Astrocyte (in vitro differentiated cells and primary cell): ENCODE data around the gene MAN1B1. TPM values are rescaled to one million over a fixed set of nuclear protein-coding genes. Genes with fewer than 3 reads are reported as not detected.

Experiments used
- DNase-seq: peaks from one replicate; pipeline ENCODE4 v3.0.0-alpha.2; 2010; ENCODE audit warnings: low read depth
- FAIRE-seq: peaks from 2 replicates; lab custom pipeline; 2011; peaks lifted over from hg19 to GRCh38; lab: Jason Lieb, UNC
- H2AFZ ChIP-seq: 2 replicates; pipeline ENCODE4 v1.6.0; 2012; ENCODE audit warnings: low read depth, low read length, inconsistent platforms
- H3K27ac ChIP-seq: 2 replicates; pipeline ENCODE4 v1.5.1; 2011; ENCODE audit warnings: low read depth, low read length, inconsistent platforms
- H3K27me3 ChIP-seq: 2 replicates; pipeline ENCODE4 v1.6.0; 2011; ENCODE audit warnings: low read length, inconsistent platforms; ENCODE audit not compliant: insufficient read depth
- H3K36me3 ChIP-seq: 2 replicates; pipeline ENCODE4 v1.5.1; 2011; ENCODE audit warnings: low read length, inconsistent platforms; ENCODE audit not compliant: insufficient read depth
- H3K4me1 ChIP-seq: 2 replicates; pipeline ENCODE4 v1.5.1; 2011; ENCODE audit warnings: low read length, inconsistent platforms; ENCODE audit not compliant: insufficient read depth
- H3K4me2 ChIP-seq: 2 replicates; pipeline ENCODE4 v1.6.0; 2012; ENCODE audit warnings: low read length, inconsistent platforms
- H3K4me3 ChIP-seq: 2 replicates; pipeline ENCODE4 v1.5.1; 2011; ENCODE audit warnings: low read depth, mild to moderate bottlenecking, low read length, inconsistent platforms; ENCODE audit not compliant: insufficient read depth
- H3K79me2 ChIP-seq: 2 replicates; pipeline ENCODE4 v1.6.0; 2012; ENCODE audit warnings: mild to moderate bottlenecking, low read length, inconsistent platforms; ENCODE audit not compliant: insufficient read depth
- H3K9ac ChIP-seq: 2 replicates; pipeline ENCODE4 v1.6.0; 2012; ENCODE audit warnings: mild to moderate bottlenecking, low read length, inconsistent platforms
- H3K9me3 ChIP-seq: 2 replicates; pipeline ENCODE4 v1.5.1; 2012; ENCODE audit warnings: low read depth, mild to moderate bottlenecking, low read length, inconsistent platforms; ENCODE audit not compliant: insufficient read depth
- H4K20me1 ChIP-seq: 2 replicates; pipeline ENCODE4 v1.6.0; 2012; ENCODE audit warnings: low read length, inconsistent platforms; ENCODE audit not compliant: insufficient read depth
- H3K27ac Mint-ChIP-seq: one replicate; pipeline ENCODE4 v1.8.0; 2021; ENCODE audit warnings: mild to moderate bottlenecking, mixed read lengths; ENCODE audit not compliant: unreplicated experiment
- H3K27me3 Mint-ChIP-seq: one replicate; pipeline ENCODE4 v1.8.0; 2021; ENCODE audit warnings: low read depth, mixed read lengths; ENCODE audit not compliant: unreplicated experiment
- H3K36me3 Mint-ChIP-seq: one replicate; pipeline ENCODE4 v1.8.0; 2021; ENCODE audit warnings: low read depth, mixed read lengths; ENCODE audit not compliant: unreplicated experiment
- H3K4me1 Mint-ChIP-seq: one replicate; pipeline ENCODE4 v1.8.0; 2021; ENCODE audit warnings: low read depth, mixed read lengths; ENCODE audit not compliant: unreplicated experiment
- H3K4me3 Mint-ChIP-seq: one replicate; pipeline ENCODE4 v1.8.0; 2021; ENCODE audit warnings: mild to moderate bottlenecking, moderate library complexity, mixed read lengths; ENCODE audit not compliant: unreplicated experiment
- H3K9me3 Mint-ChIP-seq: one replicate; pipeline ENCODE4 v1.8.0; 2021; ENCODE audit warnings: mild to moderate bottlenecking, mixed read lengths; ENCODE audit not compliant: unreplicated experiment
- EZH2 ChIP-seq: IDR thresholded peaks from 2 replicates; pipeline ENCODE4 v1.6.1; 2012; ENCODE audit warnings: mild to moderate bottlenecking, low read length, inconsistent platforms; ENCODE audit not compliant: insufficient read depth
- total RNA-seq: library from RNA; stranded (reverse); gene quantifications from 2 replicates; pipeline ENCODE4 v1.2.1, GENCODE V29; 2021
- TF ChIP-seq, protein P1 (sequence below): IDR thresholded peaks from 2 replicates; pipeline ENCODE4 v1.5.1; 2011; ENCODE audit warnings: low read depth, mild to moderate bottlenecking, inconsistent platforms, low read length, moderate library complexity; ENCODE audit not compliant: insufficient read depth

Gene MAN1B1
- total RNA-seq, 1 donor from 2014 or later: 69.2 TPM

DNA sequence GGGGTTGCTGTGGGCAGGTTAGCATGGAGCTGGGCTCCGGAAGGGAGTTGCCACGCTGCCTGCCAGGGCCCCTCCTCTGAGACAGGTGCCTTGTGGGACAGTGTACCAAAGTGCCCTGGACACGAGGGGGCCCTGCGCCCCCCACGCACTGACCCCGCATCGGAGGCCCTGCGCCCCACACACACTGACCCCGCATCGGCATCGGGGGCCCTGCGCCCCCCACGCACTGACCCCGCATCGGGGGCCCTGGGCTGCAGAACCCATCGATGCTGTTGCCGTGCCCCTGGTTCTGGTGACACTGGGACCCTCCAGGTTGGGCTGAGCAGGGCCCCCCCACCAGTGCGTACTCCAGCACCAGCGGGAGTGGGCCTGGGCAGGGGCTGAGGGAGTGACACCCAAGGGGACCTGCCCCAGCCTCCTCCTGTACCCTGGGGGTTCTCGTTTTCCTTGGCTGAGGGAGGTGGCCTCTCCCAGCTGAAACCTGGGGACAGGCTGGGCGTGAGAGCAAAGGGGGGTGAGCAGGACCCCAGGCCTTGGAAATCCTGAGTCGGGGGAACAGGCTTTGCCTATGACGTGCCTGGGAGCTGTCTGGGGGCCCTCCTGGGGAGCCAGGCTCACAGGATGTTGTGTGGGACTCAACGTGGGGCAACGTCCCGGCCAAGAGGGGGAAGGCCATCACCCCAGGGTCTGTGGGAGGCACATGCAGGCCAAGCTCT is 23.3 kb upstream of the MAN1B1 start:
- H3K4me3 Mint-ChIP-seq: no peak overlapping the region
- TF ChIP-seq, protein P1, sequence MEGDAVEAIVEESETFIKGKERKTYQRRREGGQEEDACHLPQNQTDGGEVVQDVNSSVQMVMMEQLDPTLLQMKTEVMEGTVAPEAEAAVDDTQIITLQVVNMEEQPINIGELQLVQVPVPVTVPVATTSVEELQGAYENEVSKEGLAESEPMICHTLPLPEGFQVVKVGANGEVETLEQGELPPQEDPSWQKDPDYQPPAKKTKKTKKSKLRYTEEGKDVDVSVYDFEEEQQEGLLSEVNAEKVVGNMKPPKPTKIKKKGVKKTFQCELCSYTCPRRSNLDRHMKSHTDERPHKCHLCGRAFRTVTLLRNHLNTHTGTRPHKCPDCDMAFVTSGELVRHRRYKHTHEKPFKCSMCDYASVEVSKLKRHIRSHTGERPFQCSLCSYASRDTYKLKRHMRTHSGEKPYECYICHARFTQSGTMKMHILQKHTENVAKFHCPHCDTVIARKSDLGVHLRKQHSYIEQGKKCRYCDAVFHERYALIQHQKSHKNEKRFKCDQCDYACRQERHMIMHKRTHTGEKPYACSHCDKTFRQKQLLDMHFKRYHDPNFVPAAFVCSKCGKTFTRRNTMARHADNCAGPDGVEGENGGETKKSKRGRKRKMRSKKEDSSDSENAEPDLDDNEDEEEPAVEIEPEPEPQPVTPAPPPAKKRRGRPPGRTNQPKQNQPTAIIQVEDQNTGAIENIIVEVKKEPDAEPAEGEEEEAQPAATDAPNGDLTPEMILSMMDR: no peak
- no peak for TF ChIP-seq EZH2
- no peaks in the 10 kb centered on the region for H3K9me3 Mint-ChIP-seq
- H3K27me3 Mint-ChIP-seq: peaks cover 23% of the 10 kb centered on the region
- FAIRE-seq (no peak), DNase-seq (no peak)
- no peaks in the 10 kb centered on the region for H3K4me1 Mint-ChIP-seq
- no peaks in the 10 kb centered on the region for H3K36me3 Mint-ChIP-seq
- H3K27ac ChIP-seq: no peak overlapping the region
- no peak overlapping the region for H3K4me3 ChIP-seq
- no peaks in the 10 kb centered on the region for H3K36me3 ChIP-seq
- H3K27me3 ChIP-seq: no peaks in the 10 kb centered on the region
- H3K27ac Mint-ChIP-seq: no peak overlapping the region
- H3K79me2 ChIP-seq: no peaks in the 10 kb centered on the region
- no peaks in the 10 kb centered on the region for H3K9me3 ChIP-seq
- peaks cover 7% of the 10 kb centered on the region for H4K20me1 ChIP-seq
- no peak overlapping the region for H3K9ac ChIP-seq
- no peak overlapping the region for H3K4me2 ChIP-seq
- peaks cover 1% of the 10 kb centered on the region for H3K4me1 ChIP-seq
- peak overlapping the region; percentile 34 for H2AFZ ChIP-seq

DNA sequence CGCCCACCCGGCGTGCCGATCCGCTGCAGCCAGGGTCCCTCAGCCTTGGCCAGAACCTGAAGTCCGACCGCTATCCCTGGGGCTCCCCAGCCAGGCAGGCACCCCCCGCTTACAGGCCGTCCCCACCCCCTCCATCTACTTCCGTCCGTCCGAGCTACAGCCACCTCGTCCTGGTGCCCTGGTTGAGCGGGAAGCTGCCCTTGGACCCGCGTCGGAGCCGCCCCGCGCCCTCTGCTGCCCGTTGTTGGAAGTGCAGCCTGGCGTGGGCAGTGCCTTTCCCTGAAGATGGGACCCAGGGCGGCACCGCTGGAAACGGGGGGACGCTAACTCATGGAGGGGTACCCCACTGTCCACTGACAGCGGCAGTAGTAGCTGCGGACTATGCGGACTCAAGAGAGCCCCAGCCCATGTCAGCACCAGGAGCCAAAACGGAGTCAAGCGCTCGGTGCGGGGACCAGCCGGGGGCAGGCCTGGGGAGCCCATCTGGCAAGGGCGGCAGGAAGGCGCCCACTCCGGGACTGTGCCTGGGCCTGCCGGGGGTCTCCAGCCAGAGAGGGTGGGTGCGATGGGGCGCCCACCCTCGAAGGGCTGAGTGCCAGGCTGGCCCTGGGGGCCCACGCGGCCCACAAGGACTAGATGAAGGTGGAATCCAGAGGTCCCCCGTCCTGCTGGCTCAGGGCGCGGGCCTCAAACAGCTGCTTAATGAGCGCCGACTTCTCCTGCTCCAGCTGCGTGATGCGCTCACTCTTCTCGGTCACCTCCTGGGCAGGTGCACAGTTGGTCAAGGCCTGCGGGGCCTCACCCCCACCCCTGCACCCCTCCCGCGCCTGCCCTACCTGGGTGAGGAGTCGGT is 22.5 kb upstream of the MAN1B1 start:
- H3K27me3 ChIP-seq: no peaks in the 10 kb centered on the region
- no peaks in the 10 kb centered on the region for H3K9me3 Mint-ChIP-seq
- no peaks in the 10 kb centered on the region for H3K4me1 Mint-ChIP-seq
- no peak for DNase-seq
- no peaks in the 10 kb centered on the region for H3K9me3 ChIP-seq
- no peak for FAIRE-seq
- no peak overlapping the region for H3K4me3 ChIP-seq
- peaks cover 18% of the 10 kb centered on the region for H3K27me3 Mint-ChIP-seq
- TF ChIP-seq, protein P1: peak; percentile 51
- no peak for TF ChIP-seq EZH2
- H4K20me1 ChIP-seq: peaks cover 14% of the 10 kb centered on the region
- H3K27ac ChIP-seq: no peak overlapping the region
- no peak overlapping the region for H3K4me2 ChIP-seq
- H2AFZ ChIP-seq: peak overlapping the region; percentile 34
- H3K27ac Mint-ChIP-seq: peak overlapping the region; percentile 34
- no peak overlapping the region for H3K9ac ChIP-seq
- no peaks in the 10 kb centered on the region for H3K36me3 Mint-ChIP-seq
- H3K79me2 ChIP-seq: no peaks in the 10 kb centered on the region
- no peaks in the 10 kb centered on the region for H3K36me3 ChIP-seq
- H3K4me1 ChIP-seq: peaks cover 3% of the 10 kb centered on the region
- no peak overlapping the region for H3K4me3 Mint-ChIP-seq

DNA sequence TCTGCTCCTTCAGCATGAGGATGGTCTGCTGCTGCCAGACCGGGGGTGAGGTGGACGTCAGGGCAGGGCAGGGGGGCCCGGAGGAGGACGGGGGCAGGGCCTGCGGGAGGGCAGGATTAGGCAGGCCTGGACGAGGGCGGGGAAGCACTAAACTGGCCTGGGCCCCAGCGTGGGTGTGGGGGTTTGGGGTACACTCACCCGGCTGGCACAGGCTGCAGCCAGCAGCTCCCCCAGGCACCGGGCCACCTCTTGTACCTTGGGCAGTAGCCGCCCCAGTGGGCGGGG is 22.0 kb upstream of the MAN1B1 start:
- H3K4me3 Mint-ChIP-seq: no peak overlapping the region
- Histone ChIP-seq H4K20me1 (peaks cover 14% of the 10 kb centered on the region), H3K9me3 (no peaks in the 10 kb centered on the region), H3K4me1 (peaks cover 3% of the 10 kb centered on the region), H2AFZ (no peak overlapping the region), H3K4me2 (no peak overlapping the region), H3K36me3 (no peaks in the 10 kb centered on the region), H3K79me2 (no peaks in the 10 kb centered on the region), H3K27ac (no peak overlapping the region), H3K27me3 (no peaks in the 10 kb centered on the region), H3K9ac (no peak overlapping the region), H3K4me3 (no peak overlapping the region)
- no peaks in the 10 kb centered on the region for H3K4me1 Mint-ChIP-seq
- no peaks in the 10 kb centered on the region for H3K9me3 Mint-ChIP-seq
- no peak for FAIRE-seq
- H3K27ac Mint-ChIP-seq: no peak overlapping the region
- DNase-seq: no peak
- H3K36me3 Mint-ChIP-seq: no peaks in the 10 kb centered on the region
- TF ChIP-seq, protein P1: no peak
- TF ChIP-seq EZH2: no peak
- peaks cover 18% of the 10 kb centered on the region for H3K27me3 Mint-ChIP-seq
